Subcutaneous abdominal adipose tissue (tissue), 5 donors: ENCODE measurements around the gene CACNA1I.

Experiments
- H3K27ac ChIP-seq: one replicate; pipeline ENCODE4 v1.7.0; 2013; ENCODE audit warnings: low read depth, mild to moderate bottlenecking, inconsistent platforms, low read length, moderate library complexity
- H3K27me3 ChIP-seq, 5 donors: one replicate each; pipeline ENCODE4 v1.7.0; 2013; ENCODE audit warnings: low read length in 5 of 5, inconsistent platforms in 1 of 5; ENCODE audit not compliant: control insufficient read depth in 5 of 5, insufficient read depth in 4 of 5
- H3K36me3 ChIP-seq, 5 donors: one replicate each; pipeline ENCODE4 v1.7.0; 2013; ENCODE audit warnings: low read length in 5 of 5; ENCODE audit not compliant: control insufficient read depth in 5 of 5, insufficient read depth in 5 of 5
- H3K4me1 ChIP-seq, 5 donors: one replicate each; pipeline ENCODE4 v1.7.0; 2013; ENCODE audit warnings: low read length in 5 of 5, mild to moderate bottlenecking in 3 of 5, moderate library complexity in 1 of 5; ENCODE audit not compliant: control insufficient read depth in 5 of 5, insufficient read depth in 5 of 5
- H3K4me3 ChIP-seq, 5 donors: one replicate each; pipeline ENCODE4 v1.7.0; 2013; ENCODE audit warnings: low read length in 5 of 5, low read depth in 1 of 5
- H3K9ac ChIP-seq, 5 donors: one replicate each; pipeline ENCODE4 v1.7.0; 2013; ENCODE audit warnings: low read length in 5 of 5, mild to moderate bottlenecking in 4 of 5, moderate library complexity in 3 of 5
- H3K9me3 ChIP-seq, 5 donors: one replicate each; pipeline ENCODE4 v1.7.0; 2013; ENCODE audit warnings: low read length in 5 of 5; ENCODE audit not compliant: control insufficient read depth in 5 of 5
- donor health status: healthy.
- donor health status: healthy.
- donor health status: healthy.
- donor health status: healthy.
- donor health status: healthy.

The CACNA1I gene

DNA sequence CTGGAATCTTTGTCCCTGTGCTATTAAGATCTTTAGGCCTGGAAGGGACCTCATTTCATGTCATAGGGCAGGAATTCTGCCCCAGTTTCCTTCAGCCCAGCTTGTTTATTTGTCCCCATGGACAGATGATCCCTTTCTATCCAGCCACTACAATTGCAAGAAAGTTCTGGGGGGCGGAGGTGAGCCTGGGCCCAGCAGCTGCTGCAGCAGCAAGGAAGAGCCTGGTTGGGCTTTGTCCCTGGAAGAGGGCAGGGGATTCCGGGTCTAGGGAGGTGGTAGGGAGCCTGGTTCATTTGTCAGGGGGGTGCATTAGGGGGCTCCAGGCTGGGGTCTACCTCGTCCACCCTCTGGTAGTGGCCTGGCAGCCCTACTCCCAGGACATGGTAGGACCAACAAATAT, 16.4 kb upstream of the CACNA1I start:
- Histone ChIP-seq H3K4me1 (peaks cover 0 to 10% (median 7%) of the 10 kb centered on the region in 5 donors), H3K27ac (no peak overlapping the region), H3K36me3 (no peaks in the 10 kb centered on the region), H3K9ac (no peak overlapping the region), H3K9me3 (no peaks in the 10 kb centered on the region), H3K27me3 (peaks cover 23 to 61% (median 40%) of the 10 kb centered on the region in 5 donors), H3K4me3 (no peak overlapping the region)

DNA sequence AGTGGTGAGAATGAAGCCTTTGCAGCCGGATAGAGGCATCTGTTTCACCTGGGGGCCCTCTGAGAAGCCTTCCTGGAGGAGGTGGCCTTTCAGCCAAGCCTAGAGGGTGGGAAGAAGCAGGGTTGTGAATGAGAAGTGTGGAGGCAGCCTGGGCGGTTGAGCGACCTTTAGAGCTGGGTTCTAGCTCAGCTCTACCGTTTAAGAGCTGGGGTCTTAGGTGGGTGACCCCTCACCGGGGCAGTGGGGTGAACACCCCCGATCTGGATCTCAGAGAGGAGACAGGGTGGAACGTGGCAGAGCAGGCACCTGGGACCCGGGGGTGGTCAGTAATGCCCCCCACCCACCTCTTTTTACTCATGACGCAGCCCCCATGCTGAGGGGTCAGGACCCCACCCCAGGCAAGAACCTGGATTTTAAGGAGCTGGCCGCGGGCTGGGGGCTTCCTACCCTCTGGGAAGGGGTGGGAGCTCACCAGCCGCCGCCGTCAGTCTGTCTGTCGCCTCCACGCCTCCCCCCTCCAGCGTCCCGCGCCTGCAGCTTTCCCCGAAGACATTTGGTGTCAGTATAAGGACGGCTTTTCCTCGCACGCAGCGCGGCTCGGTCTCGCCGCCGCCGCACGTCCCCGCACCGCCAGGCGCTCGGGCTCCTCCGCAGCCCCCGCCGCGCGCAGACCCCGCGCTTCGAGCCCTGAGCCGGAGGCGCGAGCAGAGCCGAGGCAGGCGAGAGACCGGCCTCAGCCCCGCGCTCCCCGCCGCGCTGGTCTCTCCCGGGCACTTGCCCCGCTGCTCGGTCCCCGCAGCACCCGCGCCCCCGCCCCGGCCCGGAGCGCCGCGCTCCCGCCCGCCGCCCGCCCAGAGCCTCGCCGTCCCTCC, 13.3 kb upstream of the CACNA1I start:
- H3K27ac ChIP-seq = no peak overlapping the region
- H3K36me3 ChIP-seq = no peaks in the 10 kb centered on the region
- peak overlapping the region in 2 of 5 donors; percentile 28 to 42 for H3K4me3 ChIP-seq
- H3K4me1 ChIP-seq = peaks cover 0 to 10% (median 7%) of the 10 kb centered on the region in 5 donors
- no peaks in the 10 kb centered on the region for H3K9me3 ChIP-seq
- no peak overlapping the region for H3K9ac ChIP-seq
- peaks cover 24 to 53% (median 49%) of the 10 kb centered on the region in 5 donors for H3K27me3 ChIP-seq

- Histone ChIP-seq H3K9ac (no peak overlapping the region), H3K36me3 (no peaks in the 10 kb centered on the region), H3K27me3 (peaks cover 24 to 56% (median 47%) of the 10 kb centered on the region in 5 donors), H3K27ac (no peak overlapping the region), H3K9me3 (no peaks in the 10 kb centered on the region), H3K4me1 (peaks cover 0 to 10% (median 7%) of the 10 kb centered on the region in 5 donors), H3K4me3 (no peak overlapping the region)
These were observed 12.3 kb upstream of the CACNA1I start for GRCh38 chr22:39558254-39558727.

DNA sequence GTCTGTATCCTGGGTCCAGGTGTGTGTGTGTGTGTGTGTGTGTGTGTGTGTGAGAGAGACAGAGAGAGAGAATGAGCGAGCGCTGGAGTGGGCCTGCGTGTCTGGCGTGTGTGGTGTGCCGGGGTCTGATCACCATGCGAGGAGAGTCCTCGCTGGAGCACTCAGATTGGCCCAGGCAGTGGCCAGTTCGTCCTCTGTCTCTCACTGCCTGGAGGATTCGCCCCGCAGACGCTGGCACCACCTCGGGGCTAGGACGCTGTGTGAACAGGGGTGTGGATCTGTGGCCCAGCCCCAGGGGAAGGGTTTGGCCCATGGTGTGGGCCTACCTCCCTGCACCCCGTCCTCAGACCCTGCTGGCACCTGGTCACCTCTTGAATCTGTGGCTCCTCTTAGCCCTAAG, 11.6 kb upstream of the CACNA1I start:
- Histone ChIP-seq H3K9ac (no peak overlapping the region), H3K27me3 (peaks cover 24 to 63% (median 53%) of the 10 kb centered on the region in 5 donors), H3K36me3 (no peaks in the 10 kb centered on the region), H3K9me3 (no peaks in the 10 kb centered on the region), H3K27ac (no peak overlapping the region), H3K4me1 (peaks cover 0 to 10% (median 7%) of the 10 kb centered on the region in 5 donors), H3K4me3 (no peak overlapping the region)

GRCh38 chr22:39559456-39560105, 11.0 kb upstream of the CACNA1I start:
- Histone ChIP-seq H3K36me3 (no peaks in the 10 kb centered on the region), H3K9ac (no peak overlapping the region), H3K27ac (no peak overlapping the region), H3K4me1 (peaks cover 0 to 10% (median 7%) of the 10 kb centered on the region in 5 donors), H3K9me3 (no peaks in the 10 kb centered on the region), H3K4me3 (no peak overlapping the region), H3K27me3 (peaks cover 24 to 66% (median 56%) of the 10 kb centered on the region in 5 donors)

- Histone ChIP-seq H3K9me3 (no peaks in the 10 kb centered on the region), H3K9ac (no peak overlapping the region), H3K4me1 (peaks cover 0 to 10% (median 7%) of the 10 kb centered on the region in 5 donors), H3K36me3 (no peaks in the 10 kb centered on the region), H3K4me3 (no peak overlapping the region), H3K27ac (no peak overlapping the region), H3K27me3 (peaks cover 24 to 66% (median 59%) of the 10 kb centered on the region in 5 donors)
These were observed 10.4 kb upstream of the CACNA1I start for GRCh38 chr22:39560127-39560526.

DNA sequence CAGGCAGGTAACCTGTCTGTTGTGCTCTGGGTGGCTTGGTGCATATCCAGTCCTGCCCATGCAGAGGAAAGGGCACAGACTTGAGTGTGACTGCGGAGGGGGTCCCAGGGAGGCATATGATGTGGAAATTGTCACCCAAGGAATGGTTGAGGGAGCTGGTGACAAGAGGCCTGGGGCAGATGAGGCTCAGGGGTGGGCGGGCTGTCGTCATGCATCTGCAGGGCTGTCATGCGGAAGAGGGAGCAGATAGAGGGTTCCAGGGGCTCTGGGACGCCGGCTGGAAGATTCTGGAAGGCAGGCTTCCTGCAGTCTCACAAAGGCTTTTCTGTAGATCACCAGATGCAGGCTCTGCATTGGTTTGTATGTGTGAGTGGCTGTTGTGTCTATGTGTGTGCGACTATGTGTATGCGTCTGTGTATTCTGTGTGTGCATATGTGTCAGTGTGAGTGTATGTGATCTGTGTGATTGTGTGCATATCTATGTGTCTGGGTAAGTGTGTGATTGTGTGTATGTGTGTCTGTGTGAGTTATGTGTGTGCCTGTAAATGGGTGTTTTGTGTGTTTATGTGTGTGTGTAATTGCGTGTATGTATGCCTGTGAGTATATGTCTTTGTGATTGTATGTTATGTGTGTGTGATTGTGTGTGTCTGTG, 7.6 kb upstream of the CACNA1I start:
- no peaks in the 10 kb centered on the region for H3K9me3 ChIP-seq
- peaks cover 15 to 48% (median 41%) of the 10 kb centered on the region in 5 donors for H3K27me3 ChIP-seq

GRCh38 chr22:39563571-39564428, 6.8 kb upstream of the CACNA1I start:
- no peak overlapping the region for H3K9ac ChIP-seq
- no peaks in the 10 kb centered on the region for H3K36me3 ChIP-seq
- no peaks in the 10 kb centered on the region for H3K9me3 ChIP-seq
- no peak overlapping the region for H3K4me3 ChIP-seq
- no peak overlapping the region for H3K27ac ChIP-seq
- H3K4me1 ChIP-seq = no peaks in the 10 kb centered on the region
- H3K27me3 ChIP-seq = peaks cover 8 to 42% (median 34%) of the 10 kb centered on the region in 5 donors

More for the DNA sequence above, 7.6 kb upstream of the CACNA1I start:
- H3K4me3 ChIP-seq = no peak overlapping the region
- H3K4me1 ChIP-seq = peaks cover 0 to 7% (median 6%) of the 10 kb centered on the region in 5 donors
- H3K36me3 ChIP-seq = no peaks in the 10 kb centered on the region
- no peak overlapping the region for H3K27ac ChIP-seq
- H3K9ac ChIP-seq = no peak overlapping the region

DNA sequence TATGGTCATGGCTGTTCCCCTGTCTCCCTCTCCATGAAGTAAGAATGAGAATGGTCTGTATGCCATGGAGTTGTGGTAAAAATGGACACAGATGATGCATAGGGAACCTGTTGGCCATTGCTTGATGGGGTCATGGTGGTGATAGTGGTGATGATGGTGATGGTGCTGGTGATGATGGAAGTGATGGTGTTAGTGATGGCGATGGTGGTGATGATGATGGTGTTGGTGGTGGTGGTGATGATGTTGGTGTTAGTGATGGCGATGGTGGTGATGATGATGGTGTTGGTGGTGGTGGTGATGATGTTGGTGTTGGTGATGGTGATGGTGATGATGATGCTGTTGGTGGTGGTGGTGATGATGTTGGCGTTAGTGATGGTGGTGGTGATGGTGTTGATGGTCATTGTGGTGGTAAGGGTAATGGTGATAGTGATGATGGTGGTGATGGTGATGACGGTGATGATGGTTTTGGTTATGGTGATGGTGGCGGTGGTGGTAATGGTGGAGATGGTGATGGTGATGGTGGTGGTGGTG, 5.1 kb upstream of the CACNA1I start:
- peaks cover 0 to 28% (median 20%) of the 10 kb centered on the region in 5 donors for H3K27me3 ChIP-seq
- no peak overlapping the region for H3K27ac ChIP-seq
- H3K9me3 ChIP-seq = no peaks in the 10 kb centered on the region
- no peaks in the 10 kb centered on the region for H3K4me1 ChIP-seq
- H3K9ac ChIP-seq = no peak overlapping the region
- H3K4me3 ChIP-seq = no peak overlapping the region
- no peaks in the 10 kb centered on the region for H3K36me3 ChIP-seq
